Measurements from ENCODE around the gene COL20A1.

COL20A1 gene

GRCh38 chr20:63269724-63270123 lies 23.3 kb upstream of the COL20A1 start:
- Histone ChIP-seq H3K27ac (ENCODE audit: insufficient read depth, low read depth, low read length, poor library complexity, severe bottlenecking) (no peak overlapping the region), H3K36me3 (ENCODE audit: control insufficient read depth, insufficient read depth, low read length) (no peaks in the 10 kb centered on the region), H3K4me3 (ENCODE audit: insufficient read depth, low read depth, low read length) (no peak overlapping the region), H3K9me3 (ENCODE audit: control insufficient read depth, low read length) (no peaks in the 10 kb centered on the region), H3K4me1 (ENCODE audit: control insufficient read depth, insufficient read depth, low read length) (peaks cover 7% of the 10 kb centered on the region), H3K27me3 (ENCODE audit: control insufficient read depth, insufficient read depth, low read length, poor library complexity, severe bottlenecking) (no peaks in the 10 kb centered on the region)
- 88 to 90% methylated on average over 9 of the region's 9 CpGs for WGBS, 2 experiments

- WGBS, 2 experiments = 94 to 95% methylated on average over 9 of the region's 9 CpGs
- Histone ChIP-seq H3K9me3 (ENCODE audit: control insufficient read depth, low read length) (no peaks in the 10 kb centered on the region), H3K27ac (ENCODE audit: insufficient read depth, low read depth, low read length, poor library complexity, severe bottlenecking) (no peak overlapping the region), H3K36me3 (ENCODE audit: control insufficient read depth, insufficient read depth, low read length) (no peaks in the 10 kb centered on the region), H3K4me3 (ENCODE audit: insufficient read depth, low read depth, low read length) (no peak overlapping the region), H3K27me3 (ENCODE audit: control insufficient read depth, insufficient read depth, low read length, poor library complexity, severe bottlenecking) (no peaks in the 10 kb centered on the region), H3K4me1 (ENCODE audit: control insufficient read depth, insufficient read depth, low read length) (peaks cover 7% of the 10 kb centered on the region)
Observed at GRCh38 chr20:63270606-63271325, 22.2 kb upstream of the COL20A1 start.

GRCh38 chr20:63272105-63273058 lies 20.6 kb upstream of the COL20A1 start, which contains the start of gene ARFGAP1:
ARFGAP1 (plus strand) TSS chr20:63272813; CDS start chr20:63275581, 2,768 bp downstream.
- Histone ChIP-seq H3K4me1 (ENCODE audit: control insufficient read depth, insufficient read depth, low read length) (peaks cover 7% of the 10 kb centered on the region), H3K27ac (ENCODE audit: insufficient read depth, low read depth, low read length, poor library complexity, severe bottlenecking) (no peak within 1 kb of the TSS), H3K9me3 (ENCODE audit: control insufficient read depth, low read length) (no peaks in the 10 kb centered on the region), H3K27me3 (ENCODE audit: control insufficient read depth, insufficient read depth, low read length, poor library complexity, severe bottlenecking) (no peaks in the 10 kb centered on the region), H3K4me3 (ENCODE audit: insufficient read depth, low read depth, low read length) (peak within 1 kb of the TSS; percentile 64), H3K36me3 (ENCODE audit: control insufficient read depth, insufficient read depth, low read length) (peaks cover 4% of the 10 kb centered on the region)
- 1 to 2% methylated on average over 97 of the region's 97 CpGs for WGBS, 2 experiments

- H3K27ac ChIP-seq (ENCODE audit: insufficient read depth, low read depth, low read length, poor library complexity, severe bottlenecking) = no peak overlapping the region
- H3K27me3 ChIP-seq (ENCODE audit: control insufficient read depth, insufficient read depth, low read length, poor library complexity, severe bottlenecking) = no peaks in the 10 kb centered on the region
- WGBS, 2 experiments = 0 to 1% methylated on average over 37 of the region's 37 CpGs
- H3K36me3 ChIP-seq (ENCODE audit: control insufficient read depth, insufficient read depth, low read length) = peaks cover 10% of the 10 kb centered on the region
- peaks cover 7% of the 10 kb centered on the region for H3K4me1 ChIP-seq (ENCODE audit: control insufficient read depth, insufficient read depth, low read length)
- H3K4me3 ChIP-seq (ENCODE audit: insufficient read depth, low read depth, low read length) = peak overlapping the region; percentile 64
- no peaks in the 10 kb centered on the region for H3K9me3 ChIP-seq (ENCODE audit: control insufficient read depth, low read length)
Observed at GRCh38 chr20:63273059-63273579, 19.9 kb upstream of the COL20A1 start.

GRCh38 chr20:63273635-63274380 lies 19.2 kb upstream of the COL20A1 start:
- Histone ChIP-seq H3K9me3 (ENCODE audit: control insufficient read depth, low read length) (no peaks in the 10 kb centered on the region), H3K4me1 (ENCODE audit: control insufficient read depth, insufficient read depth, low read length) (peaks cover 7% of the 10 kb centered on the region), H3K36me3 (ENCODE audit: control insufficient read depth, insufficient read depth, low read length) (peaks cover 12% of the 10 kb centered on the region), H3K4me3 (ENCODE audit: insufficient read depth, low read depth, low read length) (peak overlapping the region; percentile 64), H3K27me3 (ENCODE audit: control insufficient read depth, insufficient read depth, low read length, poor library complexity, severe bottlenecking) (no peaks in the 10 kb centered on the region), H3K27ac (ENCODE audit: insufficient read depth, low read depth, low read length, poor library complexity, severe bottlenecking) (no peak overlapping the region)
- 56 to 61% methylated on average over 18 of the region's 20 CpGs for WGBS, 2 experiments

GRCh38 chr20:63274381-63275228 lies 18.4 kb upstream of the COL20A1 start:
- H3K9me3 ChIP-seq (ENCODE audit: control insufficient read depth, low read length) = no peaks in the 10 kb centered on the region
- 92 to 93% methylated on average over 17 of the region's 17 CpGs for WGBS, 2 experiments
- peaks cover 4% of the 10 kb centered on the region for H3K4me1 ChIP-seq (ENCODE audit: control insufficient read depth, insufficient read depth, low read length)
- no peaks in the 10 kb centered on the region for H3K27me3 ChIP-seq (ENCODE audit: control insufficient read depth, insufficient read depth, low read length, poor library complexity, severe bottlenecking)
- H3K4me3 ChIP-seq (ENCODE audit: insufficient read depth, low read depth, low read length) = no peak overlapping the region
- no peak overlapping the region for H3K27ac ChIP-seq (ENCODE audit: insufficient read depth, low read depth, low read length, poor library complexity, severe bottlenecking)
- peaks cover 12% of the 10 kb centered on the region for H3K36me3 ChIP-seq (ENCODE audit: control insufficient read depth, insufficient read depth, low read length)

- no peaks in the 10 kb centered on the region for H3K27me3 ChIP-seq (ENCODE audit: control insufficient read depth, insufficient read depth, low read length, poor library complexity, severe bottlenecking)
- no peaks in the 10 kb centered on the region for H3K9me3 ChIP-seq (ENCODE audit: control insufficient read depth, low read length)
- H3K4me3 ChIP-seq (ENCODE audit: insufficient read depth, low read depth, low read length) = no peak overlapping the region
- WGBS, 2 experiments = 95 to 96% methylated on average over 18 of the region's 18 CpGs
- peaks cover 4% of the 10 kb centered on the region for H3K4me1 ChIP-seq (ENCODE audit: control insufficient read depth, insufficient read depth, low read length)
- H3K27ac ChIP-seq (ENCODE audit: insufficient read depth, low read depth, low read length, poor library complexity, severe bottlenecking) = no peak overlapping the region
- H3K36me3 ChIP-seq (ENCODE audit: control insufficient read depth, insufficient read depth, low read length) = peaks cover 12% of the 10 kb centered on the region
Observed at GRCh38 chr20:63275825-63276224, 17.2 kb upstream of the COL20A1 start.

- Histone ChIP-seq H3K9me3 (ENCODE audit: control insufficient read depth, low read length) (no peaks in the 10 kb centered on the region), H3K27me3 (ENCODE audit: control insufficient read depth, insufficient read depth, low read length, poor library complexity, severe bottlenecking) (no peaks in the 10 kb centered on the region), H3K4me3 (ENCODE audit: insufficient read depth, low read depth, low read length) (no peak overlapping the region), H3K36me3 (ENCODE audit: control insufficient read depth, insufficient read depth, low read length) (peaks cover 12% of the 10 kb centered on the region), H3K27ac (ENCODE audit: insufficient read depth, low read depth, low read length, poor library complexity, severe bottlenecking) (no peak overlapping the region), H3K4me1 (ENCODE audit: control insufficient read depth, insufficient read depth, low read length) (peaks cover 4% of the 10 kb centered on the region)
- WGBS, 2 experiments = 95 to 96% methylated on average over 20 of the region's 20 CpGs
Observed at GRCh38 chr20:63276956-63277355, 16.0 kb upstream of the COL20A1 start.
